HepG2 (cell line): ENCODE data around the gene MED9. TPM values are rescaled to one million over a fixed set of nuclear protein-coding genes. Genes with fewer than 3 reads are reported as not detected.

Experiments
- ATF7-NPFF ChIP-seq: sonication (generic); formaldehyde crosslinking; IDR thresholded peaks from 2 replicates; pipeline ENCODE4 v1.8.1; 2023; ENCODE audit warnings: mild to moderate bottlenecking, low read depth, missing genetic modification reagents, moderate library complexity
- BRD4 ChIP-seq: sonication (generic); formaldehyde crosslinking; IDR thresholded peaks from 2 replicates; pipeline ENCODE4 v1.4.0; 2020; ENCODE audit warnings: missing genetic modification reagents
- CBX1 ChIP-seq: IDR thresholded peaks from one replicate; pipeline ENCODE4 v1.6.1; 2016; ENCODE audit warnings: antibody characterized with exemption, low read depth
- GATAD2A ChIP-seq: IDR thresholded peaks from 2 replicates; pipeline ENCODE4 v1.6.1; 2016
- GLI4 ChIP-seq: sonication (generic); formaldehyde crosslinking; IDR thresholded peaks from 2 replicates; pipeline ENCODE4 v1.5.1; 2020; ENCODE audit warnings: missing genetic modification reagents, mild to moderate bottlenecking, moderate library complexity, borderline replicate concordance
- HDAC1 ChIP-seq: sonication (generic); formaldehyde crosslinking; IDR thresholded peaks from 2 replicates; pipeline ENCODE4 v1.5.1; 2020; ENCODE audit warnings: mild to moderate bottlenecking, missing genetic modification reagents
- HES4 ChIP-seq: sonication (generic); formaldehyde crosslinking; IDR thresholded peaks from 2 replicates; pipeline ENCODE4 v1.9.0; 2021; ENCODE audit warnings: mild to moderate bottlenecking, missing genetic modification reagents, borderline replicate concordance
- IRX3 ChIP-seq: sonication (generic); formaldehyde crosslinking; IDR thresholded peaks from 2 replicates; pipeline ENCODE4 v1.8.1; 2023; ENCODE audit warnings: mild to moderate bottlenecking, low read depth, missing genetic modification reagents, borderline replicate concordance
- JARID2 ChIP-seq: sonication (generic); formaldehyde crosslinking; IDR thresholded peaks from 2 replicates; pipeline ENCODE4 v1.8.1; 2023; ENCODE audit warnings: missing genetic modification reagents, inconsistent platforms; ENCODE audit not compliant: insufficient replicate concordance
- JUN ChIP-seq: sonication (generic); formaldehyde crosslinking; IDR thresholded peaks from 2 replicates; pipeline ENCODE4 v1.4.0; 2020; ENCODE audit warnings: mild to moderate bottlenecking, missing genetic modification reagents
- LBX2 ChIP-seq: sonication (generic); formaldehyde crosslinking; IDR thresholded peaks from 2 replicates; pipeline ENCODE4 v1.5.0; 2020; ENCODE audit warnings: missing genetic modification reagents, mild to moderate bottlenecking, borderline replicate concordance
- NR2C2 ChIP-seq: sonication (generic); formaldehyde crosslinking; IDR thresholded peaks from 2 replicates; pipeline ENCODE4 v1.4.0; 2020; ENCODE audit warnings: missing genetic modification reagents, mild to moderate bottlenecking, moderate library complexity, borderline replicate concordance
- PTBP1 ChIP-seq: fragments of 200-400 bp; formaldehyde crosslinking; IDR thresholded peaks from 2 replicates; pipeline ENCODE4 v1.6.1; 2018; ENCODE audit warnings: low read length, low read depth; ENCODE audit not compliant: poor library complexity, severe bottlenecking
- RNF2 ChIP-seq: fragments of 450-650 bp; conservative IDR thresholded peaks from 2 replicates; pipeline ENCODE4 v1.6.1; 2016; ENCODE audit warnings: low read depth
- SAP130 ChIP-seq: IDR thresholded peaks from 2 replicates; pipeline ENCODE4 v1.6.1; 2016; ENCODE audit warnings: low read depth
- TCF7 ChIP-seq: sonication (generic); IDR thresholded peaks from 2 replicates; pipeline ENCODE4 v1.6.1; 2016; ENCODE audit warnings: antibody characterized with exemption, low read depth
- ZFP36L1 ChIP-seq: sonication (generic); formaldehyde crosslinking; IDR thresholded peaks from 2 replicates; pipeline ENCODE4 v1.8.0; 2022; ENCODE audit warnings: mild to moderate bottlenecking, missing genetic modification reagents, moderate library complexity
- ZNF589 ChIP-seq: sonication (generic); formaldehyde crosslinking; conservative IDR thresholded peaks from 2 replicates; pipeline ENCODE4 v1.8.0; 2022; ENCODE audit warnings: mild to moderate bottlenecking, moderate library complexity, missing genetic modification reagents
- ZSCAN12 ChIP-seq: sonication (generic); formaldehyde crosslinking; IDR thresholded peaks from 2 replicates; pipeline ENCODE4 v1.9.0; 2021; ENCODE audit warnings: mild to moderate bottlenecking, missing genetic modification reagents
- polyA plus RNA-seq, 8 experiments: library from polyadenylated mRNA; depleted of rRNA in 3 of 8; stranded (reverse) in 7 of 8; unstranded in 1 of 8; fragments of >200 nt; fragmentation: Illumina TruSeq in 4 of 8; extraction: Trizol in 4 of 8; gene quantifications; 2 replicates each; pipeline versions ENCODE4 v1.2.1 to v1.2.3, GENCODE V29; 2011 to 2016; ENCODE audit warnings: low read depth in 4 of 8, missing spikeins in 1 of 8, mixed read lengths in 1 of 8; ENCODE audit not compliant: insufficient read depth in 1 of 8
- total RNA-seq, 5 experiments: library from RNA; depleted of rRNA; stranded (reverse); fragments of >200 nt; fragmentation: Illumina TruSeq; extraction: Trizol; gene quantifications; 2 replicates each; pipeline ENCODE4 v1.2.3, GENCODE V29; 2016; ENCODE audit warnings: low read depth in 1 of 5
- TF ChIP-seq, protein P1 (sequence below): sonication (generic); formaldehyde crosslinking; IDR thresholded peaks from 2 replicates; pipeline ENCODE4 v1.4.0; 2020; ENCODE audit warnings: missing genetic modification reagents, borderline replicate concordance
- TF ChIP-seq, protein P2 (sequence below): sonication (generic); formaldehyde crosslinking; IDR thresholded peaks from 2 replicates; pipeline ENCODE4 v1.9.0; 2022; ENCODE audit warnings: missing genetic modification reagents, mild to moderate bottlenecking, borderline replicate concordance
- TF ChIP-seq, protein P3 (sequence below): sonication (generic); formaldehyde crosslinking; IDR thresholded peaks from 2 replicates; pipeline ENCODE4 v1.5.0; 2020; ENCODE audit warnings: mild to moderate bottlenecking, missing genetic modification reagents

Gene MED9
- total and polyA plus RNA-seq, 2 of the 13 experiments (the other 11 are each of a cell fraction or from before 2014, with no cell fraction given) = 11.9 to 15.1 TPM

GRCh38 chr17:17496189-17497064 lies 19.6 kb downstream of the MED9 start, which contains the start of gene RASD1 (continued):
- TF ChIP-seq TCF7 = no peak
- TF ChIP-seq GLI4 (CRISPR knock-in tag) = no peak
- TF ChIP-seq, protein P1, sequence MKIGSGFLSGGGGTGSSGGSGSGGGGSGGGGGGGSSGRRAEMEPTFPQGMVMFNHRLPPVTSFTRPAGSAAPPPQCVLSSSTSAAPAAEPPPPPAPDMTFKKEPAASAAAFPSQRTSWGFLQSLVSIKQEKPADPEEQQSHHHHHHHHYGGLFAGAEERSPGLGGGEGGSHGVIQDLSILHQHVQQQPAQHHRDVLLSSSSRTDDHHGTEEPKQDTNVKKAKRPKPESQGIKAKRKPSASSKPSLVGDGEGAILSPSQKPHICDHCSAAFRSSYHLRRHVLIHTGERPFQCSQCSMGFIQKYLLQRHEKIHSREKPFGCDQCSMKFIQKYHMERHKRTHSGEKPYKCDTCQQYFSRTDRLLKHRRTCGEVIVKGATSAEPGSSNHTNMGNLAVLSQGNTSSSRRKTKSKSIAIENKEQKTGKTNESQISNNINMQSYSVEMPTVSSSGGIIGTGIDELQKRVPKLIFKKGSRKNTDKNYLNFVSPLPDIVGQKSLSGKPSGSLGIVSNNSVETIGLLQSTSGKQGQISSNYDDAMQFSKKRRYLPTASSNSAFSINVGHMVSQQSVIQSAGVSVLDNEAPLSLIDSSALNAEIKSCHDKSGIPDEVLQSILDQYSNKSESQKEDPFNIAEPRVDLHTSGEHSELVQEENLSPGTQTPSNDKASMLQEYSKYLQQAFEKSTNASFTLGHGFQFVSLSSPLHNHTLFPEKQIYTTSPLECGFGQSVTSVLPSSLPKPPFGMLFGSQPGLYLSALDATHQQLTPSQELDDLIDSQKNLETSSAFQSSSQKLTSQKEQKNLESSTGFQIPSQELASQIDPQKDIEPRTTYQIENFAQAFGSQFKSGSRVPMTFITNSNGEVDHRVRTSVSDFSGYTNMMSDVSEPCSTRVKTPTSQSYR (CRISPR knock-in tag) = no peak
- TF ChIP-seq JARID2 = no peak
- no peak for TF ChIP-seq JUN (CRISPR knock-in tag)
- TF ChIP-seq PTBP1 = no peak
- TF ChIP-seq ZFP36L1 (CRISPR knock-in tag) = 0 out of 2 replicates have a peak, but pooled peaks have one; percentile 63
- peak; percentile 69 for TF ChIP-seq SAP130 (CRISPR knock-in tag)
- no peak for TF ChIP-seq RNF2
- TF ChIP-seq CBX1 = peak; percentile 37
- TF ChIP-seq BRD4 (CRISPR knock-in tag) = no peak
- TF ChIP-seq HDAC1 (CRISPR knock-in tag) = no peak
- TF ChIP-seq LBX2 (CRISPR knock-in tag) = 0 out of 2 replicates have a peak, but pooled peaks have one; percentile 61
- TF ChIP-seq ZSCAN12 (CRISPR knock-in tag) = 0 out of 2 replicates have a peak, but pooled peaks have one; percentile 24
- TF ChIP-seq ZNF589 (CRISPR knock-in tag) = no peak
- TF ChIP-seq GATAD2A (CRISPR knock-in tag) = no peak
- TF ChIP-seq NR2C2 (CRISPR knock-in tag) = no peak
- TF ChIP-seq, protein P2, sequence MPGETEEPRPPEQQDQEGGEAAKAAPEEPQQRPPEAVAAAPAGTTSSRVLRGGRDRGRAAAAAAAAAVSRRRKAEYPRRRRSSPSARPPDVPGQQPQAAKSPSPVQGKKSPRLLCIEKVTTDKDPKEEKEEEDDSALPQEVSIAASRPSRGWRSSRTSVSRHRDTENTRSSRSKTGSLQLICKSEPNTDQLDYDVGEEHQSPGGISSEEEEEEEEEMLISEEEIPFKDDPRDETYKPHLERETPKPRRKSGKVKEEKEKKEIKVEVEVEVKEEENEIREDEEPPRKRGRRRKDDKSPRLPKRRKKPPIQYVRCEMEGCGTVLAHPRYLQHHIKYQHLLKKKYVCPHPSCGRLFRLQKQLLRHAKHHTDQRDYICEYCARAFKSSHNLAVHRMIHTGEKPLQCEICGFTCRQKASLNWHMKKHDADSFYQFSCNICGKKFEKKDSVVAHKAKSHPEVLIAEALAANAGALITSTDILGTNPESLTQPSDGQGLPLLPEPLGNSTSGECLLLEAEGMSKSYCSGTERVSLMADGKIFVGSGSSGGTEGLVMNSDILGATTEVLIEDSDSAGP (CRISPR knock-in tag) = peak; percentile 64; the same call in 1 of the 2 replicates
- no peak for TF ChIP-seq ATF7-NPFF (CRISPR knock-in tag)
- TF ChIP-seq, protein P3, sequence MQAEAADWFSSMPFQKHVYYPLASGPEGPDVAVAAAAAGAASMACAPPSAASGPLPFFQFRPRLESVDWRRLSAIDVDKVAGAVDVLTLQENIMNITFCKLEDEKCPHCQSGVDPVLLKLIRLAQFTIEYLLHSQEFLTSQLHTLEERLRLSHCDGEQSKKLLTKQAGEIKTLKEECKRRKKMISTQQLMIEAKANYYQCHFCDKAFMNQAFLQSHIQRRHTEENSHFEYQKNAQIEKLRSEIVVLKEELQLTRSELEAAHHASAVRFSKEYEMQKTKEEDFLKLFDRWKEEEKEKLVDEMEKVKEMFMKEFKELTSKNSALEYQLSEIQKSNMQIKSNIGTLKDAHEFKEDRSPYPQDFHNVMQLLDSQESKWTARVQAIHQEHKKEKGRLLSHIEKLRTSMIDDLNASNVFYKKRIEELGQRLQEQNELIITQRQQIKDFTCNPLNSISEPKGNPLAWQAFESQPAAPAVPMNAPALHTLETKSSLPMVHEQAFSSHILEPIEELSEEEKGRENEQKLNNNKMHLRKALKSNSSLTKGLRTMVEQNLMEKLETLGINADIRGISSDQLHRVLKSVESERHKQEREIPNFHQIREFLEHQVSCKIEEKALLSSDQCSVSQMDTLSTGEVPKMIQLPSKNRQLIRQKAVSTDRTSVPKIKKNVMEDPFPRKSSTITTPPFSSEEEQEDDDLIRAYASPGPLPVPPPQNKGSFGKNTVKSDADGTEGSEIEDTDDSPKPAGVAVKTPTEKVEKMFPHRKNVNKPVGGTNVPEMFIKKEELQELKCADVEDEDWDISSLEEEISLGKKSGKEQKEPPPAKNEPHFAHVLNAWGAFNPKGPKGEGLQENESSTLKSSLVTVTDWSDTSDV (CRISPR knock-in tag) = 0 out of 2 replicates have a peak, but pooled peaks have one; percentile 16
- TF ChIP-seq IRX3 (CRISPR knock-in tag) = no peak
- TF ChIP-seq HES4 (CRISPR knock-in tag) = no peak
